ENCODE data around the gene CREM.

The CREM gene

GRCh38 chr10:35219891-35220890 is 93.5 kb downstream of the CREM start:
- DNase-seq (ENCODE audit: low read depth in 3 of 3): no peak

DNA sequence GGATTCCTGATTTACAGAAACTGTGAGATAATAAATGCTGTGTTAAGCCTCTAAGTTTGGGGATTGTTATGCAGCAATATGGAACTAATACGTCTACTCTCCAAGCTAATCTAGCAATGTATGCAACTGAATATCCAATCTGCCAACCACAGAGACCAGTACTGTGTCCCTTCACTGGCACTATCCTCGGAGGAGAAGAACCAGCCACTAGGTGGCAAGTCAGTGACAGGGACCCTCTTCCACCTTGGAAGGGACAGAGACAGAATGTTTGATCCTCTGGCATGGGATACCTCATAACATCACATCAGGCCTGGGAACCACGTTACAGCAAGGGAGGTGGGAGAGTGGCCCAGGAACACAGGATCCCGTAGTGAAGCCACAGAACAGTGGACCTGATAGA is 96.4 kb downstream of the CREM start:
- DNase-seq (ENCODE audit: low read depth in 3 of 3): no peak

GRCh38 chr10:35224045-35224740 is 97.5 kb downstream of the CREM start:
- DNase-seq (ENCODE audit: low read depth in 3 of 3): no peak

DNA sequence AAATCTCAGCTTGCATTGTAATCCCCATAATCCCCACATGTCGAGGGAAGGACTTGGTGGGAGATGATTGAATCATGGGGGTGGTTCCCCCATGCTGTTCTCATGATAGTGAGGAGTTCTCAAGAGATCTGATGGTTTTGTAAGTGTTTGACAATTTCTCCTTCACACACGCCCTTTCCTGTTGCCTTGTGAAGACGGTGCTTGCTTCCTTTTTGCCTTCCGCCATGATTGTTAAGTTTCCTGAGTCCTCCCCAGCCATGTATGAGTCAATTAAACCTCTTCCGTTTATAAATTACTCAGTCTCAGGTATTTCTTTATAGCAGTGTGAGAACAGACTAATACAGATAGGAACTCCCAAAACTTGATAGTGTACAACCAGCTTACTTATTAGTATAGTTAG is 98.6 kb downstream of the CREM start:
- DNase-seq (ENCODE audit: low read depth in 3 of 3): no peak

GRCh38 chr10:35226507-35226906 is 99.9 kb downstream of the CREM start:
- DNase-seq (ENCODE audit: low read depth in 3 of 3): no peak

DNA sequence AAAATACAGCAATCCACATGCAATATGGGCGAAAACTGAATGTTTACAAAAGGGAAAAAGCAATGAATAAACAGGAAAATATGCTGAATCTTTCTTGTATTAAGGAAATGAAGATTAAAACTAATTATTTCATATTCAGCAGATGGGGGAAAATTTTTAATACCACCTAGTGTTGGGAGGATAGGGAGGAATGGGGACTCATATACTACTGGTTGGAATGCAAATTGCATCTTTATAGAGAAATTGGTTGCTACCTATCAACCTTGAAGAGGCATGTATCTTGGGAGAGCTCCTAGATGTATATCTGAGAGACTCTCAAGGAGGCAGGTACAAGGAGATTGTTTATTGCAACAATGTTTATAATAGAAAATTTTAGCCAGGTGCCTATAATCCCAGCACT is 101.4 kb downstream of the CREM start:
- DNase-seq (ENCODE audit: low read depth in 3 of 3): no peak

DNA sequence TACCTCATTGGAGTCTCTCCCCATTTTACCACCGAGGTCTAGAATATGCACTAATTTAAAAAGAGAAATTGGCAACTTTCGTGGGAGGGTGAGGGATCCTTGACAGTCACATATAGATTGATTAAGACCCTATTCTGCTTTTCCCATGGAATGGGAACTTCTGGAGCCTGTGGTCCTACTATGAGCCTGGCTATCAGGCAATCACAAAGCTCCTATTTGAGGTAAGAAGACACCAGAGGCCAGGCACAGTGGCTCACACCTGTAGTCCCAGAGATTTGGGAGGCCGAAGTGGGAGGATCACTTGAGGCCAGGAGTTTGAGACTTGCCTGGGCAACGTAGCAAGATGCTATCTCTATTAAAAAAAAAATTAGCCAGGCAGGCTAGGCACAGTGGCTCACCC is 105.0 kb downstream of the CREM start:
- no peak for DNase-seq (ENCODE audit: low read depth in 3 of 3)

- DNase-seq (ENCODE audit: low read depth in 3 of 3): no peak
These were observed 105.9 kb downstream of the CREM start for GRCh38 chr10:35232527-35232926.

DNA sequence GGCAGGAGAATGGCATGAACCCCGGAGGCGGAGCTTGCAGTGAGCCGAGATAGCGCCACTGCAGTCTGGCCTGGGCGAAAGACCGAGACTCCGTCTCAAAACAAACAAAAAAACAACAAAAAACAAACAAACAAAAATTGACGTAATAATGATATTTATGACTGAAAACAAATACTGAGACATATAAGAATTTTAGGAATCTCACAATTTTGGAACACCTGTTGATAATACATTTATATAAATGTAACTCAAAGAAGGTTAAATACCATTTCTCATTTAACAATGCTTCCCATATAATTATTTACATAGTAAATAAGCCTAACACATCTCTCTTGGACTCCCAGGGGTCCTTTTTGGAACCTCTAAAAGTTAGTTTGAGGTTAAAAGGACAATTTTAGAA is 107.4 kb downstream of the CREM start:
- DNase-seq (ENCODE audit: low read depth in 3 of 3): no peak

- no peak for DNase-seq (ENCODE audit: low read depth in 3 of 3)
These were observed 110.1 kb downstream of the CREM start for GRCh38 chr10:35236739-35237138.

GRCh38 chr10:35237766-35238512 is 111.3 kb downstream of the CREM start:
- DNase-seq (ENCODE audit: low read depth in 3 of 3): no peak

DNA sequence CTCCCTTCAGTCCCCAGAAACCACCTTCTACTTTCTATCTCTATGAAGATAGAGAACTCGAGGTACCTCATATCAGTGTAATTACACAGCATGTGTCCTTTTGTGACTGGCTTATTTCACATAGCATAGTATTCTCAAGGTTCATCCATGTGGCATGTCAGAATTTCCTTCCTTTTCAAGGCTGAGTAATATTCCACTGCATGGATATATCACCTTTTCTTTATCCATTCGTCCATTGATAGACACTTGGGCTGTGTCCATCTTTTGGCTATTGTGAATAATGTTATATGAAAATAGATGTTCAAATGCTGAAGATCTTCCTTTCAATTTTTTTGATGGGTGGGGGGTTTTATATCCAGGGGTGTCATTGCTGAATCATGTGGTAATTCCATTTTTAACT is 117.9 kb downstream of the CREM start:
- DNase-seq (ENCODE audit: low read depth in 3 of 3): no peak

DNA sequence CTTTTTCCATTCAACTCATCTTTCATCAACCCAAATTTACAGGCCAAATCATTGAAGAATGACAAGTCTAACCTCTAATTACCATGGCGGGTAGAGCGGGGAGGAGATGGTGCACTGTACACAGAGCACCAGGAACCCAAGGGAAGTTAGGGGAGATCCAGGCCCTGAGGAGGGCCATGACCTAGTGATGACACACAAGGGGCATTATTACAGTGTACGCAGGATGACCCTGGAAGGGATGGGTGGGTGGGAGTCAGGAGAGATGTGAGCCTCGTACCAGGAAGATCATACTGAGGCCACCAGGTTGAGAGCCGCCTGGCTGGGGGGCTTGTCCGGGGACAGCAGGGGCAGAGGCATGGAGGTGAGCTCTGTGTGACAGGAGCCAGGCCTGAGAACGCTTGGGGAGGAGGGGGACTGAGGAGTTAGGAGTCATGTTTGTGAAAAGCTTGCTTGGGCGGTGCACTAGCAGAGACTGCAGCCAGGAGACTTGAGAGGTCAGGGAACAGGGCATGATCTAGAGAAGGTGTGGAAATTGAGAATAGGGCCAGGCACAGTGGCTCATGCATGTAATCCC is 120.2 kb downstream of the CREM start:
- no peak for DNase-seq (ENCODE audit: low read depth in 3 of 3)

GRCh38 chr10:35251373-35252100 is 124.9 kb downstream of the CREM start:
- no peak for DNase-seq (ENCODE audit: low read depth in 3 of 3)

- no peak for DNase-seq (ENCODE audit: low read depth in 3 of 3)
These were observed 130.7 kb downstream of the CREM start for GRCh38 chr10:35257057-35257983.

- no peak for DNase-seq (ENCODE audit: low read depth in 3 of 3)
These were observed 133.2 kb downstream of the CREM start for GRCh38 chr10:35259769-35260397.

DNA sequence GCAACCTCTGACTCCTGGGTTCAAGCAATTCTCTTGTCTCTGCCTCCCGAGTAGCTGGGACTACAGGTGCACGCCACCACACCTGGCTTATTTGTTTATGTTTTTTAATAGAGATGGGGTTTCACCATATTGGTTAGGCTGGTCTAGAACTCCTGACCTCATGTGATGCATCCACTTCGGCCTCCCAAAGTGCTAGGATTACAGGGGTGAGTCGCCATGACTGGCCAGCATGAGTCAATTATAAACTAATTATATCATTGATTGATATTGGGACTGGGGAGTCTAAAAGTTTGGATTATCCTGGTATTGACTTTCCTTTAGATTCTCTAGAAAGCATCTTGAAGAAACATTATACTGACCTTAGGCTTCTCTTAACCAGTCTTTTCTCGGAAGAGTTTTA is 135.8 kb downstream of the CREM start:
- no peak for DNase-seq (ENCODE audit: low read depth in 3 of 3)
